H4 (cell line): ENCODE data around the gene HMGCS2. TPM values are rescaled to one million over a fixed set of nuclear protein-coding genes. Genes with fewer than 3 reads are reported as not detected.

ENCODE experiments used
- DNase-seq: peaks from one replicate; pipeline ENCODE4 v3.0.0-alpha.2; 2015; ENCODE audit warnings: low spot score
- total RNA-seq: library from RNA; depleted of rRNA; stranded (reverse); fragments of >200 nt; shearing (Covaris generic); gene quantifications from 2 replicates; pipeline ENCODE4 v1.2.3, GENCODE V29; 2014

HMGCS2 gene
- total RNA-seq, 1 experiment from 2014 or later: 0.87 TPM

DNA sequence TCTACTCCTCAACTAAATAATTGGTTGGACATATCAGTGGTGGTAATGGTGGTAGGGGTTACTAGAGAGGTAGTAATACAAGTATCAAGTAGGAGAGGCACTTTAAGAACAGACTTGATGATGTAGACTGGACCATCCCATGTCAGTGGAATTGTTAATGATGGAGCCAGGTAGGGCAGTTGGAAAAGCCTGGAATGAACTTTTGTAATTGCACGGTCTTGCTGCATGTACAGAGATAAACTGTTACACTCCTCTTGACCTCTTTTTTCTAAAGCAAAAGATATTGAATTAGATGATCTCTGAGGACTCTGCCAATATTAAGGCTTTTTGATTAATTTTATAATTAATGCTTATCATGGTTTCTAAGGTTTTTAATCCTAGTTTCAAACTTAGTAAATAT is 5.8 kb downstream of the HMGCS2 start:
- no peak for DNase-seq

DNA sequence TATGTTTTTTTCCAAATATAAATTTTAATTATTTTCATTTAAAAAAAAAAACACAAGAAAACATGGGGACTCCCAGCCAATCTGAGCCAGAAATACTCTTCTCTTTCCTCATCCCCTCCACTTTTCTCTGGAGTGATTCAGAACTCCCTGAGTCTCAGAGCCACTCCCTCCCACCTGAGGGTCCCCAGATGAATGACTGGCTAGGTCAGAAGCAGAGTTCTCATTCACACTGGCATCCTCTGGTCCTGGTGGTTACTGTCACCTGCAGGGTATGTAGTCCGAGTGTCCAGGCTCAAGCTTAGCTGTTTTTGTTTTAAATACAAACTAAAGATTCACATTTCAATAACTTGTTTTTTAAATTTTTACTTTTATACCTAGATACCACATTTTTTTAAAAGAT is 6.3 kb downstream of the HMGCS2 start:
- DNase-seq: no peak

DNA sequence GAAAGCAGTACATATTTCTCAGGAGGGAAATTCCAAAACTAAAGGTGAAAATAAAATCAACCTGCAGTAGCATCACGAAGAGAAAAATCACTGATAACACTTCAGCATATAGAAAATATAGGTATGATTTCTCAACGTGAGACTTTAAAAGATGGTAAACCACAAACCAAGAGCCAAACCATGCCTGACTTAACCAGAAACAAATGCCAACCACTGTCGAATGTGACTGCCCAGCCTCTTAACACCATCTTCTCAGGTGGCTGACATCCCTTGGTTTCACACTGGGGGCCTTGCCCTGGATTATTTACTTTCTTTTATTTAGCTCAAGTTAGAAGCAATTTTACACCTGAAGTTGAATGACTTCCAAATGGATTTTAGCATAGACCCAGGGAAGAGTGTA is 10.1 kb downstream of the HMGCS2 start:
- DNase-seq: no peak

GRCh38 chr1:119752592-119752991 is 16.1 kb downstream of the HMGCS2 start:
- DNase-seq: no peak

GRCh38 chr1:119748040-119748439 is 20.7 kb downstream of the HMGCS2 start:
- no peak for DNase-seq

DNA sequence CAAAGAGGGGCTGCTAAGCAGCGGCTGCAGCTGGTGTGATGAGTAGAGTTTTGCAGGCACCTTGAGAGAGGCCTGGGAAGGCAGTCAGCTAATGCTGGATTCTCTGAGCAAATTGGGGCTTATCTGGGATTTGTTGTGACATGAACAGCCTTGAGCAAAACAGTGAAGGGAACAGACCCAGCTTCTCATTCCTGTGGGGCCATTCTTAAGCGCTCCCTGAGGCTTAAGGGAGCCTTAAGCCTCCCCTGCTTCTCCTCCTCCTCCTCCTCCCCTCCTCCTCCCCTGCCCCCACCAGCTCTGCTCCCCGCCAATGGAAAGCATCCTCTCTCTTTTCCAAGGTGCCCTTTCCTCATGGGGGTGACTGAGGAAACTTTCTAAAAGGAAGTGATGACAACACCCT is 21.3 kb downstream of the HMGCS2 start:
- no peak for DNase-seq

- DNase-seq: no peak
Measured at GRCh38 chr1:119745034-119745433, 23.7 kb downstream of the HMGCS2 start.

- DNase-seq: no peak
Measured at GRCh38 chr1:119744598-119744942, 24.1 kb downstream of the HMGCS2 start.

- peak; percentile 71 for DNase-seq
Measured at GRCh38 chr1:119743776-119744597, 24.7 kb downstream of the HMGCS2 start.

DNA sequence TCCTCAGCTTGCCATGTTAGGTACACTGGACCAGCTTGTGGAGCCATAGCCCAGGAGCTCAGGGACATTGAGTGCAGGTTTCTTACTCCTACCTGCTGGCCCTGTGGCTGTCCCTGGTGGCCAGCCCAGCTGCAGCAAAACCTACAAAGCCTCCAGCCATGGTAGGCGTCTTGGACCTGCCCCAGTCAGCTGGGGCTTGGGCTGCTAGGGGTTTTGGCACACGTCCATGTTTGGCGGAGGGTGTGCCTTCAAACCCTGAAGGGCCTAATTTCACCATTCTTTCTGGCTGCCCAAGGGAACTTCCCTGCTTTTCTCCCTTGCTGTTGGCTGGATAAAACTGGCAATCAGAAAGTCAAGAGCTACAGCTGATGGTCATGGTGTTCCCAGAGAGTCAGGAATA is 25.4 kb downstream of the HMGCS2 start:
- no peak for DNase-seq

DNA sequence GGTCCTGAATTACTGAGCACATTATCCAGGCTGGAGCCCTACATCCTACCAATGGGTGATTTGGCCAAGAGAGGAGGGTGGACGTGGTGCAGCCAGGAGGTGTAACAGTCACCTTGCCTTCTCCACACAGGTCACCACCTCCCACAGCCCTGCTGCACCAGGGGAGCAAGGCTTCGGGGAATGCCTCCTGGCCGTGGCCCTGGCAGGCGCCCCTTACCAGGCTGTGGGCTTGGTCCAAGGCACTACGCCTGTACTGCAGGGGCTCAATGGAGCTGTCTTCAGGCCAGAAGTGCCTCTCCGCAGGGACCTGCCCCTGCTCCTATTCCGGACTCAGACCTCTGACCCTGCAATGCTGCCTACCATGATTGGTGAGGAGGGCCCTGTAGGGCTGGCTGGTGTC is 26.0 kb downstream of the HMGCS2 start:
- no peak for DNase-seq

- DNase-seq: no peak
Measured at GRCh38 chr1:119742202-119742601, 26.5 kb downstream of the HMGCS2 start.

- DNase-seq: no peak
Measured at GRCh38 chr1:119740896-119741780, 27.6 kb downstream of the HMGCS2 start.

DNA sequence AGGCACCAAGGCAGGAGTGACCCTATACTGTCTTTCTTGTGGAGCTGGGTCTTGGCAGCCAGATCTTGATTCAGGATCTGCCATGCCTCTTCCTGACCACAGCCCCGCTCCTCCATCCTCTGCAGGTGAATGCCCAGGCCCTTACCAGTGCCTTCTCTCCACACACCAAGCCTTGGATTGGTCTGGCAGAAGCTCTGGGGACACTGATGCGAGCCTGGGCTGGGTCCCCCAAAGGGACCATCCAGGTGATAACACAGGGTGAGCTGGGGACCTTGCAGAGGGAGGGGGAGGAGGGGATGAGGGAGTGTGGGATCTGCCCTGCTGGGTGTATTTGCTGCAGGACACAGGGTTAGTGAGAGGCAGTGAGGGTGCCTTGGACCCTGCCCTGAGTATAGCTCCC is 28.4 kb downstream of the HMGCS2 start:
- DNase-seq: no peak

GRCh38 chr1:119739150-119739549 is 29.6 kb downstream of the HMGCS2 start:
- no peak for DNase-seq

- DNase-seq: no peak
Measured at GRCh38 chr1:119738100-119738720, 30.5 kb downstream of the HMGCS2 start.

DNA sequence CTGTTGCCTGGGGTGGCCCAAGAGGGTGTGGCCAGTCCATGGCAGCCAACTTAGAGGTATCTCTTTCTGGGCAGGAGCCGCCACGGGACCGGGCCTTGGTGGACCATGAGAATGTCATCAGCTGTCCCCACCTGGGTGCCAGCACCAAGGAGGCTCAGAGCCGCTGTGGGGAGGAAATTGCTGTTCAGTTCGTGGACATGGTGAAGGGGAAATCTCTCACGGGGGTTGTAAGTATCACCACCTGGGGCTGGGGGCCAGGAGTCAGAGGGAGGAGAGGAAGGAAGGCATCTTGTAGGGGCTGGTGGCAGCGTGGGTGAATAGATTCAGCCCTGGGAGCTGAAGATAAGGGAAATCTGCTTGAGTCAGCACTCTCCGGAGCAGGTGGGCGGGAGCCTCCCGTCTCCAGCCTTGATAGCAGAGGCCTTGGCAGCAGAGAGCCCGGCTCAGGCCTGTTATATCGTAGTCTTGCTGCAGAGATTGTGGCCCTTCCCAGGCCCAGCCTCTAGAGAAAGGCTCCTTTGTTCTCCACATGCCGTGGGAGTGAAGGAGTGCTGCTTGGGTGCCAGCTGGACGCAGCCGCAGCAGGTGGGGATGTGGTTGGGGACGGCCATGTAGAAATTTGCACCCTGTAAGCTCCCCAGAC is 31.5 kb downstream of the HMGCS2 start:
- DNase-seq: no peak

GRCh38 chr1:119736649-119737039 is 32.1 kb downstream of the HMGCS2 start:
- DNase-seq: no peak

DNA sequence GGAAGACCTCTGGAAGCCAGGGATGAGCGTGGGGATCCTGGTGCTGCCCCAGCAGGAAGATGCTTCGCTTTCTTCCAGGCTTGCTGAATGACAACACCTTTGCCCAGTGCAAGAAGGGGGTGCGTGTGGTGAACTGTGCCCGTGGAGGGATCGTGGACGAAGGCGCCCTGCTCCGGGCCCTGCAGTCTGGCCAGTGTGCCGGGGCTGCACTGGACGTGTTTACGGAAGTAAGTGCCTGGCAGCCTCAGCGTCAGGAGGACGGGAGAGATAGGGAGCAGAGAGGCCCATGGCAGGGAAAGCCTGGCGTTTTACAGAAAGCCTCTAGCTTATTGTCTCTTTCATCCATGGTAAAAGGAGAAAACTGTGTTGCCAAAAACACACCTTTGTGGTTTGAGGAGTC is 33.5 kb downstream of the HMGCS2 start:
- no peak for DNase-seq

DNA sequence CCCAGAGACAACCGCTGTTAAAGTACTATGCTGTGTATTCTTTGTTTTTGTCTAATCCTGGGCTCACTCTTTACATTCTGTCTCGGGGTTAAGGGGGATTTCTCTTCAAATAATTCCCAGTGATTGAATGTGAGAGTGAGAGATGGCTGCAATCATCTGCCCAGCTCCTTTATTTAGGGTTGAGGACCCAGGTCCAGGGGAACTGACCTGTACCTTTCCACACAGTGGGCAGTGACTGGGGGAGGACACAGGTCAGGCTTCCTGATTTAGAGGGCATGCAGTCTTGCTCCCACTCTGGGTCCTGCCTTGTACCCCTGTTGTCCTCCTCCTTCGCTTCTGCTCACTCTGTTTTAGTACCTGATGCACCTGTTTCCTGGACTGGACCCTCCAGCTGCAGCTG is 35.0 kb downstream of the HMGCS2 start:
- no peak for DNase-seq

DNA sequence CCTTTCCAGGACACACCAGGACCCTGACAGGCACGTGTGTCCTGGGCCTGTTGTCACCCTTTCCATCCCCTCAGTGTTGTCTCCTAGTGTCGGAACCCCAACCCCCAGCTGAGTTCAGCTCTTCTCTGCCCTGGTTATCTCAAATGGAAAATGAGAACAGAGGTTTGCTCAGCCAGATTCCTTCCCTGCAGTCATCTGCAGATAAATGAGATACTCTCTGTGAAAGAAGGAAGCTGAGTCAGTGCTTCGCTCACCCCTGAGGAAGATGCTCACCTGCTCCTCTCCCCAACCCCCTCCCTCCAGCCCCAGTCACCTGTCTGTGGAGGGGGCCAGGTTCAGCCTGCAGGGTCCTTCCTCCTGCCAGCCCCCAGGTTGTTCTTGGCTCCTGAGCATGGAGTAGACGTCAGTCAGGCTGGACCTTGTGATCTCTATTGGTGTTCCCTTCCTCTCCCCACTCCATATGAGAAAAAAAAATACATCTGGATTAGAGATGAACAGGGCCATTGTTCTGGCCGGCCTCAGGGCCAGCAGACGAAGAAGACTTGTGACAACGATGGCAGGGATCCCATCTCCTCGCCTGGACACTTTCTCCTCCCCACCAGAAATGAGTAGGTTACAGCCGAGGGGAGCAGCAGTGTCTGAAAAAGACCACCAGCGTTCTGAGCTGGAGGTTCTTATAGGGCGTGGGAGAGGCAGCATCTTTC is 36.1 kb downstream of the HMGCS2 start:
- DNase-seq: no peak
